ENCODE measurements around the gene GLYATL1.

Gene GLYATL1

GRCh38 chr11:58905721-58906547 lies 33.4 kb upstream of the GLYATL1 start:
- no peak overlapping the region for H3K4me3 ChIP-seq (ENCODE audit: low read depth, low read length)
- TF ChIP-seq, protein P1, sequence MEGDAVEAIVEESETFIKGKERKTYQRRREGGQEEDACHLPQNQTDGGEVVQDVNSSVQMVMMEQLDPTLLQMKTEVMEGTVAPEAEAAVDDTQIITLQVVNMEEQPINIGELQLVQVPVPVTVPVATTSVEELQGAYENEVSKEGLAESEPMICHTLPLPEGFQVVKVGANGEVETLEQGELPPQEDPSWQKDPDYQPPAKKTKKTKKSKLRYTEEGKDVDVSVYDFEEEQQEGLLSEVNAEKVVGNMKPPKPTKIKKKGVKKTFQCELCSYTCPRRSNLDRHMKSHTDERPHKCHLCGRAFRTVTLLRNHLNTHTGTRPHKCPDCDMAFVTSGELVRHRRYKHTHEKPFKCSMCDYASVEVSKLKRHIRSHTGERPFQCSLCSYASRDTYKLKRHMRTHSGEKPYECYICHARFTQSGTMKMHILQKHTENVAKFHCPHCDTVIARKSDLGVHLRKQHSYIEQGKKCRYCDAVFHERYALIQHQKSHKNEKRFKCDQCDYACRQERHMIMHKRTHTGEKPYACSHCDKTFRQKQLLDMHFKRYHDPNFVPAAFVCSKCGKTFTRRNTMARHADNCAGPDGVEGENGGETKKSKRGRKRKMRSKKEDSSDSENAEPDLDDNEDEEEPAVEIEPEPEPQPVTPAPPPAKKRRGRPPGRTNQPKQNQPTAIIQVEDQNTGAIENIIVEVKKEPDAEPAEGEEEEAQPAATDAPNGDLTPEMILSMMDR (IDR thresholded peaks at IDR 0.05; ENCODE audit: insufficient read depth, low read depth, low read length, missing control alignments): no peak
- no peak for DNase-seq (ENCODE audit: low read depth)

- TF ChIP-seq, protein P1 (IDR thresholded peaks at IDR 0.05; ENCODE audit: insufficient read depth, low read depth, low read length, missing control alignments): no peak
- H3K4me3 ChIP-seq (ENCODE audit: low read depth, low read length): no peak overlapping the region
- DNase-seq (ENCODE audit: low read depth): no peak
Measured at GRCh38 chr11:58907780-58908179, 31.5 kb upstream of the GLYATL1 start.

- TF ChIP-seq, protein P1 (IDR thresholded peaks at IDR 0.05; ENCODE audit: insufficient read depth, low read depth, low read length, missing control alignments): no peak
- no peak overlapping the region for H3K4me3 ChIP-seq (ENCODE audit: low read depth, low read length)
- no peak for DNase-seq (ENCODE audit: low read depth)
Measured at GRCh38 chr11:58912124-58912523, 27.2 kb upstream of the GLYATL1 start.

DNA sequence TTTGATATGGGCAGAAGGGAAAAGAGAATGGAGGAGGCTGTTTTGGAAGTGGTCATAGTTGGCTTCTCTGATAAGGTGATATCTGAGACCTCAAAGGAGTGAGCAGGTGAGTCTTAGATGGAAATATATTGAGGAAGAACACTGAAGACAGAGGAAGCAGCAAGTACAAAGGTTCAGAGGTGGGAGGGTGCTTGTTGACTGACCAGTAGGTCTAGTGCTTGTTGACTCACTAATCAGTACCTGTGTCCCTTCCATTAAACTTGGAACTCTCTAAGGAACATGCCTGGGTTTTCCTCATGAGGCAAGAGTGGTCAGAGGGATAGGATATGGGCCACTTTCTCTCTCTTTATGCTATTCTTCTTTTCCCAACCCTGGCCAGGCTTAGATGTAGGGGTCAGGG lies 25.6 kb upstream of the GLYATL1 start:
- TF ChIP-seq, protein P1 (IDR thresholded peaks at IDR 0.05; ENCODE audit: insufficient read depth, low read depth, low read length, missing control alignments): no peak
- no peak for DNase-seq (ENCODE audit: low read depth)
- H3K4me3 ChIP-seq (ENCODE audit: low read depth, low read length): no peak overlapping the region

DNA sequence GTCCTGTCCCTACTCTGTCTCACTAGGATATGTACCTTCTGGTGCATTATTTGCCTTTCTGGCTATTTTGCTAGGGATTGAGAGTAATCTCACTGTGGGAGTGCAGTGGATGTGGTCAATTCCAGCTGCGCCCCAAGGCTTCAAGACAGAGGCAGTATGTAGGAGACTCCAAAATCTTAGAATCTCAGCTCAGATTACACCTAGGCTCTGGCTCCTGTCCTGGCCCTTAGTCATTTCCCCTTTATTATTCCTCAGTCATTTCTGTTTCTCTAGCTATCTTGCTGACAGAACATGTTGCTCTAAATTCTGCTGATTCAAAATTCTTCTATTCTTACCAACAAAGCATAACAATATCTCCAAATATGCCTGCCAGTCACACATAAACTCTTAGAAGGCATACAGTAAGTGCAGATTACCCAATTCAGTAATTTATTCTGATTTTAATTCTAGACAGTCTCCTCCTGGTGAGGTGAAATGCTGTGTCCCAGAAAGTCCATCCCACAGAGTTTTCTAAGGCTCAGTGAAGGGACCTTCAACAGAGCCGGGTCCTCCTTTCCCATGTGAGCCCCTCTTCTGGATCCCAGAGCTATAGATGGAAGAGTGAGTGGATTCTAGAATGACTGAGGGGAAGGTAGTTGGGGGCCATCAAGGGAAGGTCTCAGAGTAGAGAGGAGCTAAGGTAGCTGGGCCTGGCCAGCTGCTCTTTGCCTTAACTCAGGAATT lies 24.3 kb upstream of the GLYATL1 start:
- H3K4me3 ChIP-seq (ENCODE audit: low read depth, low read length): no peak overlapping the region
- TF ChIP-seq, protein P1 (IDR thresholded peaks at IDR 0.05; ENCODE audit: insufficient read depth, low read depth, low read length, missing control alignments): no peak
- DNase-seq (ENCODE audit: low read depth): no peak

GRCh38 chr11:58916637-58917036 lies 22.7 kb upstream of the GLYATL1 start:
- H3K4me3 ChIP-seq (ENCODE audit: low read depth, low read length): no peak overlapping the region
- TF ChIP-seq, protein P1 (IDR thresholded peaks at IDR 0.05; ENCODE audit: insufficient read depth, low read depth, low read length, missing control alignments): no peak
- no peak for DNase-seq (ENCODE audit: low read depth)

All from GM12865 (cell line).